LNCaP clone FGC (cell line): ENCODE measurements around the gene LMAN1L.

Experiments
- DNase-seq: peaks from one replicate; pipeline ENCODE4 v3.0.0-alpha.2; 2011; ENCODE audit warnings: low read depth
- H3K4me3 ChIP-seq: 2 replicates; pipeline ENCODE4 v1.5.1; 2011; ENCODE audit warnings: mild to moderate bottlenecking, low read depth, low read length, control low read depth
- CTCF ChIP-seq: IDR thresholded peaks from 2 replicates; pipeline ENCODE4 v1.5.1; 2012; ENCODE audit warnings: mild to moderate bottlenecking; ENCODE audit not compliant: control insufficient read depth, insufficient read depth; ENCODE audit errors: extremely low read depth

LMAN1L gene

GRCh38 chr15:74817370-74817737 is 4.7 kb downstream of the LMAN1L start:
- peak; percentile 59 for TF ChIP-seq CTCF
- peak; percentile 54 for DNase-seq
- no peak overlapping the region for H3K4me3 ChIP-seq

- TF ChIP-seq CTCF: no peak
- H3K4me3 ChIP-seq: no peak overlapping the region
- DNase-seq: no peak
These were observed 7.4 kb downstream of the LMAN1L start for GRCh38 chr15:74820056-74820455.

- no peak for DNase-seq
- no peak for TF ChIP-seq CTCF
- no peak overlapping the region for H3K4me3 ChIP-seq
These were observed 8.6 kb downstream of the LMAN1L start for GRCh38 chr15:74821091-74821789.

- H3K4me3 ChIP-seq: no peak overlapping the region
- TF ChIP-seq CTCF: no peak
- no peak for DNase-seq
These were observed 9.1 kb downstream of the LMAN1L start for GRCh38 chr15:74821790-74822158.

GRCh38 chr15:74822233-74822632 is 9.6 kb downstream of the LMAN1L start:
- DNase-seq: no peak
- H3K4me3 ChIP-seq: no peak overlapping the region
- TF ChIP-seq CTCF: no peak

GRCh38 chr15:74823324-74823723 is 10.7 kb downstream of the LMAN1L start:
- H3K4me3 ChIP-seq: no peak overlapping the region
- DNase-seq: no peak
- no peak for TF ChIP-seq CTCF

- no peak for DNase-seq
- H3K4me3 ChIP-seq: no peak overlapping the region
- no peak for TF ChIP-seq CTCF
These were observed 12.3 kb downstream of the LMAN1L start for GRCh38 chr15:74824976-74825375.
